ENCODE measurements around the gene ZDHHC6.

Gene ZDHHC6

GRCh38 chr10:112382515-112383235, 64.0 kb downstream of the ZDHHC6 start:
- Histone ChIP-seq H3K27me3 (ENCODE audit: control insufficient read depth, insufficient read depth, low read length) (no peaks in the 10 kb centered on the region), H3K36me3 (ENCODE audit: control insufficient read depth, insufficient read depth, low read length) (no peaks in the 10 kb centered on the region), H3K9ac (ENCODE audit: low read length) (no peak overlapping the region), H3K4me3 (ENCODE audit: low read length) (no peak overlapping the region), H3K27ac (ENCODE audit: low read depth, low read length) (no peak overlapping the region), H3K4me1 (ENCODE audit: control insufficient read depth, insufficient read depth, low read length) (no peaks in the 10 kb centered on the region)
